ENCODE measurements around the gene PTPRZ1.

GRCh38 chr7:121824276-121824675 lies 48.7 kb upstream of the PTPRZ1 start:
- TF ChIP-seq POLR2A (IDR thresholded peaks at IDR 0.05; ENCODE audit: low read length), result no peak
- no peak for TF ChIP-seq GATA1 (IDR thresholded peaks at IDR 0.05; ENCODE audit: low read depth, low read length)

Measured in erythroblast (primary cell).